ACC112 (cell line): Measurements from ENCODE around the gene DNAJC13.
A peak's percentile ranks its signal among the peaks of the same experiment; 100 is the strongest.

ENCODE experiments used
- H2AFZ ChIP-seq: fragments of 200-600 bp; sonication (generic); one replicate; pipeline ENCODE4 v1.6.0; 2017; ENCODE audit warnings: antibody characterized with exemption, low read length; ENCODE audit not compliant: unreplicated experiment
- H3K27ac ChIP-seq: fragments of 200-600 bp; sonication (generic); 2 replicates; pipeline ENCODE4 v1.5.1; 2014; ENCODE audit warnings: low read depth, mild to moderate bottlenecking, antibody characterized with exemption, low read length, moderate library complexity
- H3K27me3 ChIP-seq: fragments of 200-600 bp; sonication (generic); 2 replicates; pipeline ENCODE4 v1.6.1; 2014; ENCODE audit warnings: mild to moderate bottlenecking, antibody characterized with exemption, low read length, moderate library complexity, mixed read lengths; ENCODE audit not compliant: insufficient read depth
- H3K36me3 ChIP-seq: fragments of 200-600 bp; sonication (generic); 2 replicates; pipeline ENCODE4 v1.6.1; 2016; ENCODE audit warnings: mild to moderate bottlenecking, antibody characterized with exemption, low read length, moderate library complexity, mixed read lengths; ENCODE audit not compliant: insufficient read depth
- H3K4me1 ChIP-seq: fragments of 200-600 bp; sonication (generic); one replicate; pipeline ENCODE4 v1.6.1; 2016; ENCODE audit warnings: low read length, mixed read lengths; ENCODE audit not compliant: insufficient read depth, unreplicated experiment, control insufficient read depth
- H3K4me3 ChIP-seq: fragments of 200-600 bp; sonication (generic); 2 replicates; pipeline ENCODE4 v1.5.1; 2014; ENCODE audit warnings: mild to moderate bottlenecking, low read depth, low read length
- H3K79me2 ChIP-seq: fragments of 200-600 bp; sonication (generic); one replicate; pipeline ENCODE4 v1.6.0; 2016; ENCODE audit warnings: low read length; ENCODE audit not compliant: control insufficient read depth, unreplicated experiment, insufficient read depth

Gene DNAJC13

GRCh38 chr3:132405609-132406299 lies 11.5 kb upstream of the DNAJC13 start:
- no peaks in the 10 kb centered on the region for H3K79me2 ChIP-seq
- H3K4me1 ChIP-seq = no peaks in the 10 kb centered on the region
- H3K27me3 ChIP-seq = no peaks in the 10 kb centered on the region
- H3K36me3 ChIP-seq = no peaks in the 10 kb centered on the region
- no peak overlapping the region for H3K27ac ChIP-seq
- H2AFZ ChIP-seq = no peak overlapping the region
- no peak overlapping the region for H3K4me3 ChIP-seq

DNA sequence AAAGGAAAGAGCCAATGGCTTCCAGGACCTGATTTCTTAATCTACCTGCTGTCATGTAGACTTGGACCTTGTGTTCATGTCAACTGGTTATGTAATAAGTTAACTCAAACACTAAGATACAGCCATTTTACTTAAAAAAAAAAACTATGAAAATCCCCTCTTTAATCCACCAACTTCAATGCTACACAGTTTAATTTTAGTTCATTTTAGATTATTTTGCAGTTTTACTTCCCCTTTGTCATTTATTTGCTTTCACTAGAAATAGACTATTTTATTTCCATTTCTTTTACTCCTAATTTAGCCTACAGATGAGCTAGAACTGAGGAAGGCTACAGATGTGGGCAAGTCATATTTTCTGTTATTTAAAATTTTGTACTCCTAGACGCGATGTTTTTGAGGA lies 10.7 kb upstream of the DNAJC13 start:
- Histone ChIP-seq H3K27me3 (no peaks in the 10 kb centered on the region), H3K79me2 (no peaks in the 10 kb centered on the region), H3K36me3 (no peaks in the 10 kb centered on the region), H2AFZ (no peak overlapping the region), H3K4me1 (no peaks in the 10 kb centered on the region), H3K4me3 (no peak overlapping the region), H3K27ac (no peak overlapping the region)

DNA sequence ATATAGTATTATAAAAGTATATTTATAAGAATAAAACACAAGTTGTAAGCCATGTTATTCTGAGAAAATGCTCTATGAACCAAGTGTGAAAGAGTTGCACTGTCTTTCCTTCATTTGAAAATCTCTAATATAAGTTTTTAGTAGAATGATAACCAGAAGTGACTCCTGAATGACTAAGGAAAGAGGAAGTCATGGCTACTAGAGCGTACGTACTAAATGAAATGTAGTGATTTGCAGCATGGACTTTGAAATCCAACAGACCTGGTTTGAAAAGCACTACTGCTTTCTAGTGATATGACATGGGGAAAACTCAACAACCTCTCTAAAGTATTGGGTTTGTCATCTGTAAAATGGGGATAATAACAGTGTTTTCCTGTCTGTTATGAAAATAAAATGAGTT lies 10.3 kb upstream of the DNAJC13 start:
- no peak overlapping the region for H2AFZ ChIP-seq
- H3K79me2 ChIP-seq = no peaks in the 10 kb centered on the region
- no peaks in the 10 kb centered on the region for H3K27me3 ChIP-seq
- no peak overlapping the region for H3K27ac ChIP-seq
- no peaks in the 10 kb centered on the region for H3K4me1 ChIP-seq
- no peak overlapping the region for H3K4me3 ChIP-seq
- H3K36me3 ChIP-seq = no peaks in the 10 kb centered on the region

- Histone ChIP-seq H3K79me2 (peaks cover 21% of the 10 kb centered on the region), H3K27me3 (no peaks in the 10 kb centered on the region), H2AFZ (no peak overlapping the region), H3K4me1 (peaks cover 4% of the 10 kb centered on the region), H3K36me3 (no peaks in the 10 kb centered on the region), H3K4me3 (no peak overlapping the region), H3K27ac (no peak overlapping the region)
Observed at GRCh38 chr3:132414841-132415240, 2.5 kb upstream of the DNAJC13 start.

- Histone ChIP-seq H3K27ac (no peak overlapping the region), H3K4me3 (no peak overlapping the region; the same call in 1 of the 2 replicates), H2AFZ (no peak overlapping the region), H3K4me1 (peaks cover 17% of the 10 kb centered on the region), H3K36me3 (peaks cover 7% of the 10 kb centered on the region; the same call in 1 of the 2 replicates), H3K79me2 (peaks cover 34% of the 10 kb centered on the region), H3K27me3 (no peaks in the 10 kb centered on the region)
Observed at GRCh38 chr3:132416161-132416560, 1.1 kb upstream of the DNAJC13 start.

DNA sequence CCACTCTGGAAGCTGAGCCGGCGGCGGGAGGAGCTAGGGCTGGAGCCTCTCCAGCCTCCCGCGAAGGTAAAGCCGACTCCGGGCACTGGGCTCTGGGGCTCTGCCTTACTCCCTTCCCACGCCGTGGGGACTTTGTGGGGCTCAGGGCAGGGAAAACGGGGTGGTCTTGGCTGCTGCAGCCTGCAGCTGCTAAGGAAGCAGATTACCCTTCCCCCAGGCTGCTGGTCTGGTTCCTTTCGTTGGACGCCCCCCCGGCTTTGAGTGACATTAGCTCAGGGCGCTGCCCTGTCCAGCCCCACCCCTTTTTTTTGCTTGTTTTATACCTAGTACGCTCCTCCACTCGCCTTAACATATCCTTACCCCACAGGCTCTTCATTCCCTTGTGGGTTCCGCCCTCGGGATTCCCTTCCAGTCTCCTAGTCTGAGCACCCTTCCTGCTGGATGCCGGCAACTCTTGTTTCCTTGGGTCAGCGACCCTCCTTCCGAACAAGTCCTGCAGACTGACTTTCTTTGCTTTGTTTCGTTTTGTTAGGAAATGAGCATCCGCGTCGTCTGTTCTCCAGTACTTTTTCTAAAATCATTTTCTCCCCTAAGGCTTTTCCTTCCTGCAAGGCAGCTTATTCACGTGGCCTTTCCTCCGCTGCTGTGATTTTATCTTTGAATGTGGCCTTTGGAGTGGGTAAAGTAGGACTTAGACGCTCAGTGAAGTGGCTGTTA lies 551 bp downstream of the DNAJC13 start:
- H3K36me3 ChIP-seq = peaks cover 10% of the 10 kb centered on the region; the same call in 1 of the 2 replicates
- peak overlapping the region; percentile 90 for H3K4me3 ChIP-seq
- peaks cover 51% of the 10 kb centered on the region for H3K79me2 ChIP-seq
- H3K4me1 ChIP-seq = peaks cover 20% of the 10 kb centered on the region
- H3K27me3 ChIP-seq = no peaks in the 10 kb centered on the region
- H2AFZ ChIP-seq = peak overlapping the region; percentile 32
- H3K27ac ChIP-seq = peak overlapping the region; percentile 70

DNA sequence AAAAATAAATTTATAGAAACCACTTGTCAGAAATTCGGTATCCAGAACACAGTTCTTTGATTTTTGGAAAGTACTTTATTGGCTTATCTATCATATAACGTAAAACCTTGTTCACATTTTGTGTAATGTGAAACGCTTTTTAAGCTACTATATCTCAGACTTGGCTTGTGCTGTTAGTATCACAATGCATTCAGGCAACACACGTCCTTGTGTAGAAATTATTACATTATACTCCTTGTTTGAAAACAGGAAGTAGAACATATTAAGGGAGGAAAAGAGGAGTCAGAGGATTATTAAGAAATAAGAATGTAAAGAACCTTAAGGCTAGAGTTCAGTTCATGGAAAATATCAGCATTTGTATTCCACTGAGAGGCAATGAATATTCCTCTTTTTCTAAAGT lies 1.6 kb downstream of the DNAJC13 start:
- H3K79me2 ChIP-seq = peaks cover 61% of the 10 kb centered on the region
- H3K36me3 ChIP-seq = peaks cover 10% of the 10 kb centered on the region; the same call in 1 of the 2 replicates
- no peak overlapping the region for H2AFZ ChIP-seq
- H3K27me3 ChIP-seq = no peaks in the 10 kb centered on the region
- H3K4me1 ChIP-seq = peaks cover 24% of the 10 kb centered on the region
- peak overlapping the region; percentile 70 for H3K27ac ChIP-seq
- H3K4me3 ChIP-seq = peak overlapping the region; percentile 90

DNA sequence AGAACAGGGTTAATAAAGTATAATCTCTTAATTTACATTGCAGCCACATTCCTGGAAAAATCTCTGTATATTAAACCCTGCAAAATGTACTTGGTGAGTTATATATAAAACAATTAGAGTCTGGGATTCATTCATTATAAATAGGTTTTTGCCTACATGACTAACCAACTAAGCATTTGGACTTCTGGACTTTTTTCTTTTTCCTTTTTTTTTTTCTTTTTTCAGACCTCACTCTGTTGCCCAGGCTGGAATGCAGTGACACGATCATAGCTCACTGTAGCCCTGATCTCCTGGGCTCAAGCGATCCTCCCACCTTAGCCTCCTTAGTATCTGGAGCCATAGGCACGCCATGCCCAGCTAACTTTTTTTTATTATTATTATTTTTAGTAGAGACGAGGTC lies 4.5 kb downstream of the DNAJC13 start:
- no peaks in the 10 kb centered on the region for H3K27me3 ChIP-seq
- H3K4me3 ChIP-seq = no peak overlapping the region
- H3K27ac ChIP-seq = no peak overlapping the region
- H3K4me1 ChIP-seq = peaks cover 24% of the 10 kb centered on the region
- H2AFZ ChIP-seq = no peak overlapping the region
- peaks cover 15% of the 10 kb centered on the region; the same call in 1 of the 2 replicates for H3K36me3 ChIP-seq
- H3K79me2 ChIP-seq = peaks cover 89% of the 10 kb centered on the region

- Histone ChIP-seq H3K4me3 (no peak overlapping the region), H3K27me3 (no peaks in the 10 kb centered on the region), H3K4me1 (peaks cover 24% of the 10 kb centered on the region), H2AFZ (no peak overlapping the region), H3K79me2 (peaks cover 91% of the 10 kb centered on the region), H3K36me3 (peaks cover 15% of the 10 kb centered on the region; the same call in 1 of the 2 replicates), H3K27ac (no peak overlapping the region)
Observed at GRCh38 chr3:132422531-132422930, 5.2 kb downstream of the DNAJC13 start.

DNA sequence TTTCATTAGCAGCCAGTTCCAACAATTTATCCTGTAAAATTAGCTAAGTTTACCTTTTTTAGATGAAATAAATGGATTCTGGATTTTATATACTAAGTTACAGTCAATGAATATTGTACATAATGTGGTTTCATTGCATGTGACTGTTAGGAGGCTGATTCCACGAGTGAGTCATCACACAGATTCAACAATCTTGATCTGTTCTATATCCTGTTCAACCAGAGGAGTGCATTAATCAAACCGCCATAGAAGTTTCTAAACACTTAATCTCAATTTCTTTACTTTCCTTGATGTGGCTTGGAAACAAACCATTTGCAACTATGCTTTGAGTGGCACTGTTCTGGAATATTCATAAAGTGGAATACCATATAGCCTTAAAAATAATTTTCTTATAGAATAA lies 15.3 kb downstream of the DNAJC13 start:
- Histone ChIP-seq H3K27ac (peak overlapping the region; percentile 80), H3K4me1 (peaks cover 37% of the 10 kb centered on the region), H3K27me3 (no peaks in the 10 kb centered on the region), H3K36me3 (peaks cover 18% of the 10 kb centered on the region; the same call in 1 of the 2 replicates), H2AFZ (no peak overlapping the region), H3K4me3 (no peak overlapping the region), H3K79me2 (peaks cover 59% of the 10 kb centered on the region)

DNA sequence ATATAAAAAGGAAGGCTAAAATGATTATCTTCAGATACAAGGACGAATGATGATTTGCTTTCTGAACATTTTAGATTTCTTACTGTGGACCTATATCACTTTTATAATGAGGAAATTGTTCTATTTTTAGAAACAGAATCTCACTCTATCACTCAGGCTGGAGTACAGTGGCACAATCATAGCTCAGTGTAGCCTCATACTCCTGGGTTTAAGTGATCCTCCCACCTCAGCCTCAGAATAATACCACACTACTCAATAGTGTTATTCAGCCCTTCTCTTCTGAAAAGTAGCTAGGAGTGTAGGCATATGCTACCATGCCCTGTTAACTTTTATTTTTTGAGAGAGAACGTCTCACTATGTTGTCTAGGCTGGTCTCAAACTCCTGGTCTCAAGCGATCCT lies 15.8 kb downstream of the DNAJC13 start:
- Histone ChIP-seq H2AFZ (no peak overlapping the region), H3K27me3 (no peaks in the 10 kb centered on the region), H3K27ac (peak overlapping the region; percentile 80), H3K4me3 (no peak overlapping the region), H3K79me2 (peaks cover 55% of the 10 kb centered on the region), H3K36me3 (peaks cover 18% of the 10 kb centered on the region; the same call in 1 of the 2 replicates), H3K4me1 (peaks cover 37% of the 10 kb centered on the region)
